Measurements from ENCODE around the gene ADAMTS13.

DNA sequence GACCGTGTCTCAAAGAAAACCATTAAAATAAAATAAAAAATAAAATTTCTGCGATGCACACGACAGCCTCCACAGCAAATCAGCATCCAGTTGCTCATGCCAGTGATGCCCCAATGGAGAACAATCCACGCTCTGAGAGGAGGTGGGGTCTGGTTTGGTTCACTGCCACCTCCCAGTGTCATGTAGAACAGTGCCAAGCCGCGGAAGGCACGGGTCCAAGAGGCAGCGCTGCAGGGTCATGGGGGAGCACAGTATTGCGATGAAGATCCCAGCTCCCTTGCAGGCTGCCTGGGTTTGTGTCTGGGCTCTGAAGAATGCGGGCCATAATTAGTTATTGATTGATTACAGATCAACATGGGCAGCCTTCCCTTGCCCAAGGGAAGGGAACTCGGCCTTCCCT is 31.5 kb downstream of the ADAMTS13 start:
- TF ChIP-seq, protein P1, sequence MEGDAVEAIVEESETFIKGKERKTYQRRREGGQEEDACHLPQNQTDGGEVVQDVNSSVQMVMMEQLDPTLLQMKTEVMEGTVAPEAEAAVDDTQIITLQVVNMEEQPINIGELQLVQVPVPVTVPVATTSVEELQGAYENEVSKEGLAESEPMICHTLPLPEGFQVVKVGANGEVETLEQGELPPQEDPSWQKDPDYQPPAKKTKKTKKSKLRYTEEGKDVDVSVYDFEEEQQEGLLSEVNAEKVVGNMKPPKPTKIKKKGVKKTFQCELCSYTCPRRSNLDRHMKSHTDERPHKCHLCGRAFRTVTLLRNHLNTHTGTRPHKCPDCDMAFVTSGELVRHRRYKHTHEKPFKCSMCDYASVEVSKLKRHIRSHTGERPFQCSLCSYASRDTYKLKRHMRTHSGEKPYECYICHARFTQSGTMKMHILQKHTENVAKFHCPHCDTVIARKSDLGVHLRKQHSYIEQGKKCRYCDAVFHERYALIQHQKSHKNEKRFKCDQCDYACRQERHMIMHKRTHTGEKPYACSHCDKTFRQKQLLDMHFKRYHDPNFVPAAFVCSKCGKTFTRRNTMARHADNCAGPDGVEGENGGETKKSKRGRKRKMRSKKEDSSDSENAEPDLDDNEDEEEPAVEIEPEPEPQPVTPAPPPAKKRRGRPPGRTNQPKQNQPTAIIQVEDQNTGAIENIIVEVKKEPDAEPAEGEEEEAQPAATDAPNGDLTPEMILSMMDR (conservative IDR thresholded peaks at IDR 0.05 in 1 of 2, IDR thresholded peaks at IDR 0.05 in 1 of 2; ENCODE audit: extremely low read depth in 1 of 2, insufficient read depth in 1 of 2, low read depth in 1 of 2, low read length in 2 of 2) = no peak
- no peak for TF ChIP-seq EZH2 (IDR thresholded peaks at IDR 0.05; ENCODE audit: borderline replicate concordance, low read length)
